PFSK-1 (cell line): Measurements from ENCODE around the gene ESYT3.

ENCODE experiments used
- FOXP2 ChIP-seq: optimal IDR thresholded peaks from 2 replicates; pipeline ENCODE3; 2011; ENCODE audit warnings: borderline replicate concordance, control low read depth, inconsistent platforms; ENCODE audit not compliant: insufficient read depth; ENCODE audit errors: extremely low read length, extremely low read depth
- POLR2AphosphoS5 ChIP-seq: IDR thresholded peaks from 2 replicates; pipeline ENCODE4 v1.6.1; 2012; ENCODE audit warnings: low read depth, mild to moderate bottlenecking, control low read depth, low read length, moderate library complexity
- SIN3A ChIP-seq: IDR thresholded peaks from 2 replicates; pipeline ENCODE4 v1.6.1; 2012; ENCODE audit warnings: mild to moderate bottlenecking, low read length, moderate library complexity, borderline replicate concordance; ENCODE audit not compliant: insufficient read depth
- TAF1 ChIP-seq: IDR thresholded peaks from 2 replicates; pipeline ENCODE4 v1.6.1; 2012; ENCODE audit warnings: low read length, control low read depth, borderline replicate concordance; ENCODE audit not compliant: insufficient read depth
- TF ChIP-seq, protein P1 (sequence below), 2 experiments: IDR thresholded peaks; 2 replicates each; pipeline versions ENCODE4 v1.6.1 to v1.8.0; 2011 to 2012; ENCODE audit warnings: low read depth in 2 of 2, low read length in 2 of 2, control low read depth in 1 of 2, inconsistent platforms in 1 of 2, mild to moderate bottlenecking in 1 of 2, moderate library complexity in 1 of 2; ENCODE audit not compliant: insufficient read depth in 1 of 2

DNA sequence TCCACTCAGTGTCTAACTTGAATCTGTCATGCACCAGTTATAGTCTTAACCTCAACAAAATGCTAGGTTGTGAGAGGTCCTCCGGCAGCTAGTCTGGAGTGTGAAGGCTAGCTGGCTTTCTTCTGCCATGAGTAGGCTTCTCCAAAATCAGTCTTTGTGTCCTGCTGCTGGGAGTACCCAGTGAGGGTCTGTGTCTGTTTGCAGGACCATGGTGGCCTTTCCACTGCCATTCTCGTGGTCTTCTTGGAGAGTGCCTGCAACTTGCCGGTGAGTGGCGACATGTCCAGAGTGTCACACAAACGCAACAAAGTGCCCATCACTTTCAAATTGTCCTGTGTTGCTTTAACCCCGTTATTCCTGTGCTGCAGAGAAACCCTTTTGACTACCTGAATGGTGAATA is 34.0 kb downstream of the ESYT3 start:
- no peak for TF ChIP-seq TAF1
- no peak for TF ChIP-seq POLR2AphosphoS5
- TF ChIP-seq, protein P1, sequence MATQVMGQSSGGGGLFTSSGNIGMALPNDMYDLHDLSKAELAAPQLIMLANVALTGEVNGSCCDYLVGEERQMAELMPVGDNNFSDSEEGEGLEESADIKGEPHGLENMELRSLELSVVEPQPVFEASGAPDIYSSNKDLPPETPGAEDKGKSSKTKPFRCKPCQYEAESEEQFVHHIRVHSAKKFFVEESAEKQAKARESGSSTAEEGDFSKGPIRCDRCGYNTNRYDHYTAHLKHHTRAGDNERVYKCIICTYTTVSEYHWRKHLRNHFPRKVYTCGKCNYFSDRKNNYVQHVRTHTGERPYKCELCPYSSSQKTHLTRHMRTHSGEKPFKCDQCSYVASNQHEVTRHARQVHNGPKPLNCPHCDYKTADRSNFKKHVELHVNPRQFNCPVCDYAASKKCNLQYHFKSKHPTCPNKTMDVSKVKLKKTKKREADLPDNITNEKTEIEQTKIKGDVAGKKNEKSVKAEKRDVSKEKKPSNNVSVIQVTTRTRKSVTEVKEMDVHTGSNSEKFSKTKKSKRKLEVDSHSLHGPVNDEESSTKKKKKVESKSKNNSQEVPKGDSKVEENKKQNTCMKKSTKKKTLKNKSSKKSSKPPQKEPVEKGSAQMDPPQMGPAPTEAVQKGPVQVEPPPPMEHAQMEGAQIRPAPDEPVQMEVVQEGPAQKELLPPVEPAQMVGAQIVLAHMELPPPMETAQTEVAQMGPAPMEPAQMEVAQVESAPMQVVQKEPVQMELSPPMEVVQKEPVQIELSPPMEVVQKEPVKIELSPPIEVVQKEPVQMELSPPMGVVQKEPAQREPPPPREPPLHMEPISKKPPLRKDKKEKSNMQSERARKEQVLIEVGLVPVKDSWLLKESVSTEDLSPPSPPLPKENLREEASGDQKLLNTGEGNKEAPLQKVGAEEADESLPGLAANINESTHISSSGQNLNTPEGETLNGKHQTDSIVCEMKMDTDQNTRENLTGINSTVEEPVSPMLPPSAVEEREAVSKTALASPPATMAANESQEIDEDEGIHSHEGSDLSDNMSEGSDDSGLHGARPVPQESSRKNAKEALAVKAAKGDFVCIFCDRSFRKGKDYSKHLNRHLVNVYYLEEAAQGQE (IDR thresholded peaks at IDR 0.05; ENCODE audit: insufficient read depth in 1 of 2, low read depth in 2 of 2, low read length in 2 of 2): no peak
- TF ChIP-seq SIN3A: no peak
- no peak for TF ChIP-seq FOXP2
